ENCODE results near the gene IGSF3.
"Not testable (repeated sequence)": the region's sequence is repeated elsewhere in the genome, so short reads cannot be mapped to it uniquely, and the experiment has no call there.

DNA sequence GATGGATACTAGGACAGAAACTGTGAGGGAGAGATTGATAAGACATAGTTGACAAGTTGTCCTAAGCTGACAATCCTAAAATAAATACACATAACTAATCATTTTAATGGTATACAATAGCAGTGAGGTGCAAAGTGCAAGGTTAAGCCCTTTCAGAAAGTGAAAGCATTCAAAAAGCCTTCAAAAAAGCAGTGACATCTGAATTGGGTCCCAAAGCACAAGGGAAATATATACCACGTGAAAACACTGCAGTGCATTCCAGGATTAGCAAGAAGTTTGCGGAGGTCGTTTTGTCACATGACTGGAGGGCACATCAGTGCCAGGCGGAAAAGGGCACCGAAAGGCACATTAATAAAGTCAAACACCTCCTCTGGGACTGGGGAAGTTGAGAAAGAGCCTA is 42.4 kb downstream of the IGSF3 start:
- TF ChIP-seq CTCF, EP300, POLR2A, POLR2AphosphoS5 (IDR thresholded peaks at IDR 0.05): not testable (repeated sequence)

Measured in suprapubic skin (tissue), 4 donors.